Measurements from ENCODE around the gene RPN2.

- TF ChIP-seq CTCF (IDR thresholded peaks at IDR 0.05; ENCODE audit: low read depth, low read length, missing input control): no peak
- TF ChIP-seq NR2F2 (IDR thresholded peaks at IDR 0.05): no peak
- TF ChIP-seq ATF3 (IDR thresholded peaks at IDR 0.05): no peak
- no peak for TF ChIP-seq TAF1 (conservative IDR thresholded peaks at IDR 0.05)
- TF ChIP-seq RAD21 (IDR thresholded peaks at IDR 0.05): no peak
- TF ChIP-seq MAX (IDR thresholded peaks at IDR 0.05): no peak
- TF ChIP-seq FOXA1 (IDR thresholded peaks at IDR 0.05): no peak
- no peak for TF ChIP-seq YY1 (IDR thresholded peaks at IDR 0.05)
- TF ChIP-seq SP1 (IDR thresholded peaks at IDR 0.05): no peak
- no peak for TF ChIP-seq REST (IDR thresholded peaks at IDR 0.05)
- no peak for TF ChIP-seq GABPA (IDR thresholded peaks at IDR 0.05 in 1 of 2, conservative IDR thresholded peaks at IDR 0.05 in 1 of 2)
Observed at GRCh38 chr20:37193226-37193625, 14.1 kb downstream of the RPN2 start.

Measured in liver (tissue), 3 donors.